Thyroid gland (tissue), 4 donors: ENCODE data around the gene ZNF683. TPM values are rescaled to one million over a fixed set of nuclear protein-coding genes. Genes with fewer than 3 reads are reported as not detected.

Source experiments
- DNase-seq, 2 donors: peaks; one replicate each; pipeline ENCODE4 v3.0.0-alpha.2; 2019
- H3K27ac ChIP-seq, 3 donors: fragments of 200-600 bp; sonication (generic); 1 replicate in 2 of 3; 2 replicates in 1 of 3; pipeline ENCODE4 v1.5.1; 2016 to 2019; ENCODE audit warnings: mild to moderate bottlenecking in 1 of 3, moderate library complexity in 1 of 3
- H3K27me3 ChIP-seq: fragments of 200-600 bp; sonication (generic); one replicate; pipeline ENCODE4 v1.5.1; 2019
- H3K36me3 ChIP-seq, 2 donors: fragments of 200-600 bp; sonication (generic); one replicate each; pipeline ENCODE4 v1.5.1; 2016 to 2019
- H3K4me1 ChIP-seq, 2 donors: fragments of 200-600 bp; sonication (generic); one replicate each; pipeline ENCODE4 v1.5.1; 2017 to 2019
- H3K4me3 ChIP-seq, 3 donors: fragments of 200-600 bp; sonication (generic); replicated peaks in 1 of 3; 1 replicate in 2 of 3; 2 replicates in 1 of 3; pipeline ENCODE4 v1.5.1; 2016; ENCODE audit warnings: mild to moderate bottlenecking in 1 of 3
- H3K9me3 ChIP-seq: fragments of 200-600 bp; sonication (generic); one replicate; pipeline ENCODE4 v1.5.1; 2017
- CTCF ChIP-seq, 6 experiments: fragments of 200-600 bp in 3 of 6; fragments of 450-650 bp in 3 of 6; sonication (generic) in 3 of 6; IDR thresholded peaks; one replicate each; pipeline ENCODE4 v1.5.1; 2016 to 2019; ENCODE audit warnings: antibody characterized with exemption in 6 of 6, mild to moderate bottlenecking in 2 of 6, inconsistent platforms in 1 of 6, moderate library complexity in 1 of 6
- POLR2A ChIP-seq, 2 donors: fragments of 450-650 bp; IDR thresholded peaks; one replicate each; pipeline ENCODE4 v1.6.1; 2017; ENCODE audit warnings: antibody characterized with exemption in 2 of 2, mild to moderate bottlenecking in 2 of 2, moderate library complexity in 1 of 2
- WGBS, 2 donors: methylation state at CpG; one replicate each; pipeline ENCODE4 v1.1.5; 2017; 5-methylcytosine and 5-hydroxymethylcytosine counted together
- intact Hi-C: fragments of 100-400 bp; cut with DNase I; formaldehyde crosslinking; loops from one replicate; pipeline ENCODE4 v1.15.1; 2023
- total RNA-seq, 4 donors: library from RNA; depleted of rRNA; stranded (reverse); fragments of >200 nt; gene quantifications; one replicate each; pipeline ENCODE4 v1.2.3, GENCODE V29; 2016

Gene ZNF683
- total RNA-seq, 4 donors from 2014 or later: 0.59 TPM; not detected in 3

DNA sequence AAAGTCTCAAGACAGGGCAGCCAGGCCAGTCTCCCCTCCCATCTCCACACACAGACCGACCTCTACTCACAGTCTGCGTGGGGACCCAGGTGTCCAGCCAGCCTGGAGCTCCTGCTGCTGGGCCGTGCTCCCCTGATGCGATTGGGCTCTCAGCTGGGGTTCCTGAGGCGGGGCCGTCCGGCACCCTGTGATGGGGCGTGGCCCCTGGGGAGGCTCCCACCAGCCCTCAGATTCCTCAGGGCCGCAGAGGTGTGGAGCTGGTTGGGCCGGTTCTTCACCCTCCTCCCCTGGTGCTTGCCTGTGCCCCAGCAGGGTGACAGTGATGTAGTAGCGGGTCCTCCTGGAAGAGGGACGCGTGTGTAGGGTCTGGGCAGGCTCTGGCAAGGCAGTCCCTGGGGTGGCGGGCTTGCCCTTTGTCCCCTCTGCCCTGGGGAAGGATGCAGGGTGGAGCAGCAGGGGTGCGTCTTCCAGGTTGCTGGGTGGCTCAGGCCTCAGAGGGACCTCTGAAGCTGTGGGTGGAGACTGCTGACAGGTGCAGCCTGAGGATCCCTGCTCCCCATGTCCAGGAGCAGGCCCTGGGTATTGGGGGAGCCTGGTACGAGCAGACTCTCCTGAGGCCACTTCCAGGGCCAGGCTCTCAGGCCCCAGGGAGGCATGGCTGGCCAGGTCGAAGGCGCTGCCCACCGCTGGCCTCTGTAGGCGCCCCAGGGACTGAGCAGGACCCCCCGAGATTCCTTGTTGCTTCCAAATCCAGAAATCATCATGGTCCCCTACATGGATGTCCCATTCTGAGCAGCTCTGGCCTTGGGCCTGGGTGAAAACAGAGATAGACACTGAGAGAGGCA is 18.4 kb downstream of the ZNF683 start, which contains the start of gene CRYBG2:
CRYBG2 (minus strand) TSS at position 155 of the 845 bp plus-strand sequence. CDS start 7,473 bp downstream, outside the sequence.
- intact Hi-C loops: no loop called here
- Histone ChIP-seq H3K27ac (no peak within 1 kb of the TSS), H3K27me3 (no peaks in the 10 kb centered on the region), H3K36me3 (no peaks in the 10 kb centered on the region), H3K4me3 (no peak within 1 kb of the TSS), H3K9me3 (no peaks in the 10 kb centered on the region), H3K4me1 (no peaks in the 10 kb centered on the region)
- TF ChIP-seq CTCF (IDR thresholded peaks at IDR 0.05): no peak
- no peak for TF ChIP-seq POLR2A (IDR thresholded peaks at IDR 0.05)
- peak; percentile 24 to 55 for DNase-seq
- 28 to 68% methylated on average over 6 to 12 of the region's 21 CpGs for WGBS, 2 donors

- Histone ChIP-seq H3K9me3 (no peaks in the 10 kb centered on the region), H3K27me3 (no peaks in the 10 kb centered on the region), H3K4me3 (no peak overlapping the region), H3K36me3 (no peaks in the 10 kb centered on the region), H3K27ac (no peak overlapping the region), H3K4me1 (no peaks in the 10 kb centered on the region)
- no peak for DNase-seq
- TF ChIP-seq POLR2A (IDR thresholded peaks at IDR 0.05) (no peak), CTCF (IDR thresholded peaks at IDR 0.05) (no peak)
- intact Hi-C loops: no loop called here
- WGBS, 2 donors: 84 to 88% methylated on average over 4 of the region's 4 CpGs
Measured at GRCh38 chr1:26353210-26353859, 19.2 kb downstream of the ZNF683 start.

GRCh38 chr1:26352338-26352679 is 20.2 kb downstream of the ZNF683 start:
- TF ChIP-seq CTCF (IDR thresholded peaks at IDR 0.05): no peak
- TF ChIP-seq POLR2A (IDR thresholded peaks at IDR 0.05): no peak
- no peaks in the 10 kb centered on the region for H3K27me3 ChIP-seq
- 79 to 80% methylated on average over 5 of the region's 5 CpGs for WGBS, 2 donors
- H3K9me3 ChIP-seq: no peaks in the 10 kb centered on the region
- no peak overlapping the region for H3K27ac ChIP-seq
- no peak for DNase-seq
- H3K36me3 ChIP-seq: no peaks in the 10 kb centered on the region
- H3K4me3 ChIP-seq: no peak overlapping the region
- H3K4me1 ChIP-seq: no peaks in the 10 kb centered on the region
- intact Hi-C loops: no loop called here

- intact Hi-C loops: no loop called here
- WGBS, 2 donors: 86 to 89% methylated on average over 11 to 12 of the region's 12 CpGs
Measured at GRCh38 chr1:26351590-26352337, 20.8 kb downstream of the ZNF683 start.

More at GRCh38 chr1:26351590-26352337, 20.8 kb downstream of the ZNF683 start:
- Histone ChIP-seq H3K27me3 (no peaks in the 10 kb centered on the region), H3K4me1 (no peaks in the 10 kb centered on the region), H3K4me3 (no peak overlapping the region), H3K36me3 (no peaks in the 10 kb centered on the region), H3K9me3 (no peaks in the 10 kb centered on the region), H3K27ac (no peak overlapping the region)
- no peak for DNase-seq
- TF ChIP-seq POLR2A (IDR thresholded peaks at IDR 0.05) (no peak), CTCF (IDR thresholded peaks at IDR 0.05) (no peak)
